ENCODE measurements around the gene RANBP10. TPM values are rescaled to one million over a fixed set of nuclear protein-coding genes. Genes with fewer than 3 reads are reported as not detected.

Gene RANBP10
- total RNA-seq, 2 experiments from 2014 or later: 12.3 to 20.0 TPM

DNA sequence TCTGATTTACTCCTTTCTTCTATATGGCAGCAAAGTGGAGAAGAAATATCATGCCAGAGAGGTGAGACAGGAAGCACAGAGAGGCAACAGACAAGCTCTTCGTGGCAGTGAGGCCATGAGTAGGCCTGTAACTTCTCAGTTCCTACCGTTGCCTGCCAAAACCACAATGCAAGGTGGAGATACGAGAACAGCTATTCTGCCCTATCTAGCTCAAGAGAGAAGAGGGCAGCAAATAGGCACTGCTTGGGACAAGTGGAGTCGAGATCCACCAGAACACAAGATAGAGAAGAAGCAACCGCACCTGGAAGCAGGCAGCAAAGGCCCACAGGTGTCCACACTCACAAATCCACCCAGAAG, 24.8 kb downstream of the RANBP10 start:
- POLR2A ChIA-PET: interaction anchor here (0.5 to 2.9 kb wide), 3 partner anchors 20 to 214 kb away, joined by 3 to 8 read pairs (median 3); partner anchors contain the start of genes RANBP10 and TSNAXIP1
- no peaks in the 10 kb centered on the region for H3K9me3 ChIP-seq (ENCODE audit: low read length)
- peaks cover 27% of the 10 kb centered on the region for H3K36me3 ChIP-seq (ENCODE audit: insufficient read depth, low read length)
- CTCF ChIA-PET (ENCODE audit: unreplicated experiment): interaction anchor here (0.5 to 1.2 kb wide), 3 partner anchors 14 to 123 kb away, joined by 3 read pairs; no protein-coding TSS in a partner anchor
- H3K4me1 ChIP-seq (ENCODE audit: insufficient read depth, low read length, poor library complexity, severe bottlenecking): peaks cover 21% of the 10 kb centered on the region
- intact Hi-C loops (cut with micrococcal nuclease; ENCODE audit: unreplicated experiment): no loop called here
- no peak overlapping the region for H3K27ac ChIP-seq (ENCODE audit: low read depth, low read length, poor library complexity, severe bottlenecking)
- 0 out of 2 replicates have a peak, but pooled peaks cover 3% of the 10 kb centered on the region for H4K20me1 ChIP-seq (ENCODE audit: insufficient read depth, low read length)
- H3K79me2 ChIP-seq (ENCODE audit: insufficient read depth, low read depth, low read length): peaks cover 23% of the 10 kb centered on the region; the same call in 1 of the 2 replicates
- H3K4me2 ChIP-seq (ENCODE audit: low read length): no peak overlapping the region
- DNase-seq (ENCODE audit: low spot score): no peak
- H2AFZ ChIP-seq (ENCODE audit: low read length): no peak overlapping the region
- no peak for TF ChIP-seq EZH2phosphoT487 (IDR thresholded peaks at IDR 0.05; ENCODE audit: borderline replicate concordance, low read depth, low read length)
- TF ChIP-seq, protein P1, sequence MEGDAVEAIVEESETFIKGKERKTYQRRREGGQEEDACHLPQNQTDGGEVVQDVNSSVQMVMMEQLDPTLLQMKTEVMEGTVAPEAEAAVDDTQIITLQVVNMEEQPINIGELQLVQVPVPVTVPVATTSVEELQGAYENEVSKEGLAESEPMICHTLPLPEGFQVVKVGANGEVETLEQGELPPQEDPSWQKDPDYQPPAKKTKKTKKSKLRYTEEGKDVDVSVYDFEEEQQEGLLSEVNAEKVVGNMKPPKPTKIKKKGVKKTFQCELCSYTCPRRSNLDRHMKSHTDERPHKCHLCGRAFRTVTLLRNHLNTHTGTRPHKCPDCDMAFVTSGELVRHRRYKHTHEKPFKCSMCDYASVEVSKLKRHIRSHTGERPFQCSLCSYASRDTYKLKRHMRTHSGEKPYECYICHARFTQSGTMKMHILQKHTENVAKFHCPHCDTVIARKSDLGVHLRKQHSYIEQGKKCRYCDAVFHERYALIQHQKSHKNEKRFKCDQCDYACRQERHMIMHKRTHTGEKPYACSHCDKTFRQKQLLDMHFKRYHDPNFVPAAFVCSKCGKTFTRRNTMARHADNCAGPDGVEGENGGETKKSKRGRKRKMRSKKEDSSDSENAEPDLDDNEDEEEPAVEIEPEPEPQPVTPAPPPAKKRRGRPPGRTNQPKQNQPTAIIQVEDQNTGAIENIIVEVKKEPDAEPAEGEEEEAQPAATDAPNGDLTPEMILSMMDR (conservative IDR thresholded peaks at IDR 0.05; ENCODE audit: low read length): no peak
- no peak overlapping the region for H3K4me3 ChIP-seq (ENCODE audit: low read depth, low read length, poor library complexity, severe bottlenecking)
- H3K9me2 ChIP-seq (ENCODE audit: insufficient read depth, low read length): no peaks in the 10 kb centered on the region
- BruUV-seq (replicated peaks): no TSS peak

DNA sequence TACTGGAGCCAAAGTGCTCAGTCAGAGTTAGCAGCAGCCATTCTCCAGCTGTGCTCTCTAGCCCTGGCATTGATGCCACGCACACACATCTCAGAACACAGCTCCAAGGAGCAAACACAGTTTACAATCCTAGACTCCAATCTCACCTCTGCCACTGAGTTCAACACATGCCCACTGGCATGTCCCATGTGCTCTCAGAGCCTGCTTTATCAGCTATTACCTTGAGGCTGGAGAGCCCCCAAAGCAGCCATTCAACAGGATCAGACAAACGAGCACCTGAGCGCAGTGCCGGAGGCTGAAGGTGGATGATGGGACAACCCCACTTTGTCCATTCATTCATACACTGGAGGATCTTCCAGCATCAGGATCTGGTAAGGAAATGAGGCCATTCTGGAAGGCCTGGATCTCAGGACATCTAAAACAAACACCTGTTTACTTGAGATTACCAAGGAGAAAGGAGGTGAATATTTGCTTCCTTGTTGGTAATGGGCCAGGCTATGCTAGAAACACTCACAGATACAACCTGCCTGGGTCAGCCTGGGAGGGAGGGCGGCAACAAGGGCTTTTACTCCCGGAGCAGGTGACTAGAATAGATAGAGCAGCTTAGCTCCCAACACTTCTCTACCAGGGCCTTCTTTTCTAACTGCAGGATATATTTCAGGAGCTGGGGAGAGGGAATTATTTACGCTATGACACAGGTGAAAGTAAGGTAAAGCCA, 25.4 kb downstream of the RANBP10 start:
- Histone ChIP-seq H3K4me2 (ENCODE audit: low read length) (no peak overlapping the region), H3K36me3 (ENCODE audit: insufficient read depth, low read length) (peaks cover 27% of the 10 kb centered on the region), H2AFZ (ENCODE audit: low read length) (no peak overlapping the region), H4K20me1 (ENCODE audit: insufficient read depth, low read length) (0 out of 2 replicates have a peak, but pooled peaks cover 3% of the 10 kb centered on the region), H3K27ac (ENCODE audit: low read depth, low read length, poor library complexity, severe bottlenecking) (no peak overlapping the region), H3K4me1 (ENCODE audit: insufficient read depth, low read length, poor library complexity, severe bottlenecking) (peaks cover 16% of the 10 kb centered on the region), H3K79me2 (ENCODE audit: insufficient read depth, low read depth, low read length) (peaks cover 18% of the 10 kb centered on the region; the same call in 1 of the 2 replicates), H3K4me3 (ENCODE audit: low read depth, low read length, poor library complexity, severe bottlenecking) (no peak overlapping the region), H3K9me3 (ENCODE audit: low read length) (no peaks in the 10 kb centered on the region), H3K9me2 (ENCODE audit: insufficient read depth, low read length) (no peaks in the 10 kb centered on the region)
- BruUV-seq (replicated peaks): no TSS peak
- ChIA-PET POLR2A (interaction anchor here (1.3 to 2.9 kb wide), 2 partner anchors 21 to 26 kb away, joined by 3 to 8 read pairs; partner anchors contain the start of genes RANBP10 and TSNAXIP1), CTCF (ENCODE audit: unreplicated experiment) (interaction anchor here (0.6 to 1.2 kb wide), 2 partner anchors 13 to 318 kb away, joined by 3 read pairs; no protein-coding TSS in a partner anchor)
- intact Hi-C loops (cut with micrococcal nuclease; ENCODE audit: unreplicated experiment): no loop called here
- TF ChIP-seq, protein P1 (conservative IDR thresholded peaks at IDR 0.05; ENCODE audit: low read length): no peak
- TF ChIP-seq EZH2phosphoT487 (IDR thresholded peaks at IDR 0.05; ENCODE audit: borderline replicate concordance, low read depth, low read length): no peak
- DNase-seq (ENCODE audit: low spot score): no peak
